Measurements from ENCODE around the gene ZNF217.
A peak's percentile ranks its signal among the peaks of the same experiment; 100 is the strongest.
"Not testable (repeated sequence)": the region's sequence is repeated elsewhere in the genome, so short reads cannot be mapped to it uniquely, and the experiment has no call there.

Gene ZNF217

GRCh38 chr20:53621482-53622246 lies 28.0 kb upstream of the ZNF217 start:
- no peak for DNase-seq

- not testable (repeated sequence) for DNase-seq
These were observed 24.9 kb upstream of the ZNF217 start for GRCh38 chr20:53618490-53619000.

- no peak for DNase-seq
These were observed 24.3 kb upstream of the ZNF217 start for GRCh38 chr20:53617791-53618489.

- DNase-seq, result not testable (repeated sequence)
These were observed 22.9 kb upstream of the ZNF217 start for GRCh38 chr20:53616489-53616888.

GRCh38 chr20:53613748-53614147 lies 20.1 kb upstream of the ZNF217 start:
- no peak for DNase-seq

- not testable (repeated sequence) for DNase-seq
These were observed 18.6 kb upstream of the ZNF217 start for GRCh38 chr20:53612289-53612688.

GRCh38 chr20:53611449-53611894 lies 17.8 kb upstream of the ZNF217 start:
- no peak for DNase-seq

- DNase-seq, result peak; percentile 72
These were observed 16.1 kb upstream of the ZNF217 start for GRCh38 chr20:53609491-53610445.

GRCh38 chr20:53608456-53609452 lies 15.1 kb upstream of the ZNF217 start:
- no peak for DNase-seq

- no peak for DNase-seq
These were observed 14.4 kb upstream of the ZNF217 start for GRCh38 chr20:53608071-53608455.

- DNase-seq, result no peak
These were observed 12.8 kb upstream of the ZNF217 start for GRCh38 chr20:53606364-53606985.

- DNase-seq, result not testable (repeated sequence)
These were observed 11.8 kb upstream of the ZNF217 start for GRCh38 chr20:53605401-53605800.

GRCh38 chr20:53604846-53605245 lies 11.2 kb upstream of the ZNF217 start:
- DNase-seq, result not testable (repeated sequence)

- DNase-seq, result no peak
These were observed 9.0 kb upstream of the ZNF217 start for GRCh38 chr20:53602661-53603060.

GRCh38 chr20:53599910-53600632 lies 6.4 kb upstream of the ZNF217 start:
- no peak for DNase-seq

GRCh38 chr20:53599378-53599777 lies 5.7 kb upstream of the ZNF217 start:
- no peak for DNase-seq

GRCh38 chr20:53599044-53599362 lies 5.4 kb upstream of the ZNF217 start:
- DNase-seq, result no peak

- no peak for DNase-seq
These were observed 4.8 kb upstream of the ZNF217 start for GRCh38 chr20:53598140-53599043.

GRCh38 chr20:53597521-53598120 lies 4.0 kb upstream of the ZNF217 start:
- no peak for DNase-seq
